ENCODE measurements around the gene KIF23.

KIF23 gene

DNA sequence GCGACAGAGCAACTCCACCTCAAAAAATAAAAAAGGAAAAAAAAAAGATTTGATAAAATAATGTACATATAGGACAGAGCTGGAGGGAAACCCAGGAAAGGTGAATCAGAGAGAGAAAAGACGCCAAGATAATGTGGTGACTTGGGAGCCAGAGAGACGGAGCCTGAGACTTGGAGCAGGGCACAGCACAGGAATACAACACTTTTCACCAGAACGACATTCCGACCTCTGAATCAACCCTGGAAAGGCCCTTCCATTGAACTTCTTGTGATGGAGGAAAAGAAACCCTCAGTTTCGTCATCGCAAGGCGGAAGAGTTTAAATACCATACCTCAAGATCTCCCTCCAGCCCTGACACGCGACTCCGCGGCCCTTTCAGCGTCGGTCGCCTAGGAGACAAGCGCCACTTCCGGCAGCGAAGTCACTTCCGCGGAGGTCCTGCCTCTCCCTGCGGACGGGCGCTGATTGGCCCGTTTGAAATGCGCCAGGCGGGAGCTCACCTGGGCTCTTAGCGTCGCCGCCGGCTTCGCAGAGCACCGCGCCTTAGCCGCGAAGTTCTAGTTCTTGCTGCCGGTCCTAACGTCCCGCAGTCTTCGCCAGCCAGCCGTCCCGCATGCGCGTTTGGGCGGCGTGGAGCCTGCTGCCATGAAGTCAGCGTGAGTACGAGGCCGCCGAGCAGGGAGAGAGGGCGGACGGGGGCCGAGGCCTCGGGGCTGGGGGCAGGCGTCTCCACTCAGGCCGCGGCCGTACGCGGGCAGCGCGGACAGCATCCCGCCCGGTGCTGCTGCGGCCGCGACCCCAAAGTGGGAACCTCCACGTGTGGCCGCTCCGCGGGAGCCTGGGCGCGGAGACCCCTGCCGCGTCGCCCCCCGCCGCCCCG, at the start of gene KIF23:
KIF23 (plus strand) TSS at position 528 of the 879 bp plus-strand sequence; CDS start at position 645, 117 bp downstream.
- no peaks in the 10 kb centered on the region; the same call in 1 of the 2 replicates for H3F3A ChIP-seq (ENCODE audit: insufficient read depth)
- H3K27me3 ChIP-seq (ENCODE audit: low read length): no peaks in the 10 kb centered on the region
- peaks cover 12% of the 10 kb centered on the region for H4K20me1 ChIP-seq (ENCODE audit: low read depth, low read length)
- H3K9me2 ChIP-seq (replicated peaks; ENCODE audit: insufficient read depth, low read length): no peaks in the 10 kb centered on the region
- peak within 1 kb of the TSS; percentile 93 for H3K4me3 ChIP-seq (ENCODE audit: insufficient read depth, low read length, poor library complexity, severe bottlenecking)
- no peak for TF ChIP-seq EZH2phosphoT487 (conservative IDR thresholded peaks at IDR 0.05; ENCODE audit: low read length)
- H3K79me2 ChIP-seq (ENCODE audit: insufficient read depth, low read length): peaks cover 42% of the 10 kb centered on the region
- H3K9me3 ChIP-seq (ENCODE audit: insufficient read depth, low read length): no peaks in the 10 kb centered on the region
- peak within 1 kb of the TSS; percentile 99 for H3K4me2 ChIP-seq (ENCODE audit: low read depth, low read length, poor library complexity, severe bottlenecking)
- H2AFZ ChIP-seq (ENCODE audit: low read depth, low read length, severe bottlenecking): peak within 1 kb of the TSS; percentile 93
- peak within 1 kb of the TSS; percentile 96 for H3K9ac ChIP-seq (ENCODE audit: low read length)
- peaks cover 17% of the 10 kb centered on the region; the same call in 1 of the 2 replicates for H3K36me3 ChIP-seq (ENCODE audit: low read length)
- H3K27ac ChIP-seq (ENCODE audit: low read depth, low read length): peak within 1 kb of the TSS; percentile 76

DNA sequence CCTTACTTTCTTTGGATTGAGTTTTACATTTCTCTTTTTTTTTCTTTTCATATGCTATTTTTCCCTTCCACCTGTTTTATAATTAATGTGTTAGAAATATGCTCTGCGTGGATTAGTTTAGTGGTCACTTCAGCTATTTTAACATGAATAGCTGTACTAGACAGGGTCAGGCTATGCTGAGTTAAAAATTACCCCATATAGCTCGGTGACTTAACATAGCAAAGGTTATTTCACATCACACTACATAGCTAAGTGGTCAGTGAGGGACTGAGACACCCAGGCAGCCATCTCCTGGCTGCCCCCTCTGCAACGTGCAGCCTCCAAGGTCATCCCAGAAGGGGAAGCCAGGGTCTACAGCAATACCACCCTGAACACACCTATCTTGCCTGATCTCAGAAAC, 46.9 kb upstream of the KIF23 start:
- Histone ChIP-seq H3K9ac (ENCODE audit: low read length) (no peak overlapping the region), H3K79me2 (ENCODE audit: insufficient read depth, low read length) (no peaks in the 10 kb centered on the region), H3K4me3 (ENCODE audit: insufficient read depth, low read length, poor library complexity, severe bottlenecking) (no peak overlapping the region), H2AFZ (ENCODE audit: low read depth, low read length, severe bottlenecking) (no peak overlapping the region), H3K27ac (ENCODE audit: low read depth, low read length) (no peak overlapping the region), H3F3A (ENCODE audit: insufficient read depth) (no peaks in the 10 kb centered on the region), H3K36me3 (ENCODE audit: low read length) (no peaks in the 10 kb centered on the region), H3K27me3 (ENCODE audit: low read length) (no peaks in the 10 kb centered on the region), H3K9me2 (replicated peaks; ENCODE audit: insufficient read depth, low read length) (no peaks in the 10 kb centered on the region), H4K20me1 (ENCODE audit: low read depth, low read length) (no peaks in the 10 kb centered on the region), H3K4me2 (ENCODE audit: low read depth, low read length, poor library complexity, severe bottlenecking) (no peak overlapping the region), H3K9me3 (ENCODE audit: insufficient read depth, low read length) (no peaks in the 10 kb centered on the region)
- TF ChIP-seq CTCF (IDR thresholded peaks at IDR 0.05; ENCODE audit: insufficient read depth, low read length, poor library complexity, severe bottlenecking) (no peak), EZH2phosphoT487 (conservative IDR thresholded peaks at IDR 0.05; ENCODE audit: low read length) (no peak)

DNA sequence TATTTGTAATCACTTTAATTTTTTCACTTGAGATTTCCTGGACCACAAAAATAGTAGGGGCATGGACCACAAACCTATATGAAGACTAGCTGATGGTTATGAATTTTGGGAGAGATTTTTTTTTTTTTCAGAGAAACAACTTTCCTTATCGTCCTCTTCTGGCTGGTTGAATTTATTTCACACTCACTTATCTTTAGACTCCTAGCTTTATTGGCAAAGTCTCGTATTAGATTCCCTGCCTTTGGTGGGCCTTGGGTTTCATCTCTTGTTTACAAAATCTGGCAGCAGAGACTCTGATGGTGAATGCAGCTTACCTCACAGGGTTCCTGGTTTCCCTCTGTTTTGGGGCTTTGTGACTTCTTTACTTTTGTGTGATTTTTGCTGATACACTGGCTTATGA, 44.5 kb upstream of the KIF23 start:
- Histone ChIP-seq H3K9me3 (ENCODE audit: insufficient read depth, low read length) (no peaks in the 10 kb centered on the region), H4K20me1 (ENCODE audit: low read depth, low read length) (no peaks in the 10 kb centered on the region), H3K36me3 (ENCODE audit: low read length) (no peaks in the 10 kb centered on the region), H3K79me2 (ENCODE audit: insufficient read depth, low read length) (no peaks in the 10 kb centered on the region), H3K27ac (ENCODE audit: low read depth, low read length) (no peak overlapping the region), H3K4me3 (ENCODE audit: insufficient read depth, low read length, poor library complexity, severe bottlenecking) (no peak overlapping the region), H3F3A (ENCODE audit: insufficient read depth) (no peaks in the 10 kb centered on the region), H3K4me2 (ENCODE audit: low read depth, low read length, poor library complexity, severe bottlenecking) (no peak overlapping the region), H2AFZ (ENCODE audit: low read depth, low read length, severe bottlenecking) (no peak overlapping the region), H3K9me2 (replicated peaks; ENCODE audit: insufficient read depth, low read length) (no peaks in the 10 kb centered on the region), H3K9ac (ENCODE audit: low read length) (no peak overlapping the region), H3K27me3 (ENCODE audit: low read length) (no peaks in the 10 kb centered on the region)
- TF ChIP-seq EZH2phosphoT487 (conservative IDR thresholded peaks at IDR 0.05; ENCODE audit: low read length) (no peak), CTCF (IDR thresholded peaks at IDR 0.05; ENCODE audit: insufficient read depth, low read length, poor library complexity, severe bottlenecking) (no peak)

GRCh38 chr15:69373406-69373805, 40.7 kb upstream of the KIF23 start:
- Histone ChIP-seq H3K4me3 (ENCODE audit: insufficient read depth, low read length, poor library complexity, severe bottlenecking) (no peak overlapping the region), H3F3A (ENCODE audit: insufficient read depth) (no peaks in the 10 kb centered on the region), H3K4me2 (ENCODE audit: low read depth, low read length, poor library complexity, severe bottlenecking) (no peak overlapping the region), H3K36me3 (ENCODE audit: low read length) (no peaks in the 10 kb centered on the region), H3K9me3 (ENCODE audit: insufficient read depth, low read length) (no peaks in the 10 kb centered on the region), H3K27ac (ENCODE audit: low read depth, low read length) (no peak overlapping the region), H3K9ac (ENCODE audit: low read length) (no peak overlapping the region), H3K79me2 (ENCODE audit: insufficient read depth, low read length) (no peaks in the 10 kb centered on the region), H3K27me3 (ENCODE audit: low read length) (no peaks in the 10 kb centered on the region), H4K20me1 (ENCODE audit: low read depth, low read length) (no peaks in the 10 kb centered on the region), H3K9me2 (replicated peaks; ENCODE audit: insufficient read depth, low read length) (no peaks in the 10 kb centered on the region), H2AFZ (ENCODE audit: low read depth, low read length, severe bottlenecking) (no peak overlapping the region)
- TF ChIP-seq EZH2phosphoT487 (conservative IDR thresholded peaks at IDR 0.05; ENCODE audit: low read length): no peak
- no peak for TF ChIP-seq CTCF (IDR thresholded peaks at IDR 0.05; ENCODE audit: insufficient read depth, low read length, poor library complexity, severe bottlenecking)

Measured in SU-DHL-6 (cell line).